PC-9 (cell line): ENCODE data around the gene ABLIM1. TPM values are rescaled to one million over a fixed set of nuclear protein-coding genes. Genes with fewer than 3 reads are reported as not detected.

Experiments
- BruUV-seq: library from RNA; stranded (reverse); fragments of 400-500 nt; replicated peaks from 2 replicates; lab custom pipeline; 2021; lab: Mats Ljungman, UMichigan
- CTCF ChIA-PET: fragments of 300-600 bp; sonication (Branson Sonifier 250); formaldehyde crosslinking; loops from one replicate; lab custom pipeline; 2022; ENCODE audit warnings: antibody characterized with exemption; lab: Charles Lee
- POLR2A ChIA-PET: fragments of 300-600 bp; sonication (Branson Sonifier 250); formaldehyde crosslinking; loops from one replicate; lab custom pipeline; 2022; ENCODE audit warnings: antibody characterized with exemption; ENCODE audit not compliant: unreplicated experiment; lab: Charles Lee
- DNase-seq, 2 experiments: peaks; one replicate each; pipeline versions ENCODE4 v3.0.0 to v3.0.0-alpha.2; 2015 to 2022; ENCODE audit warnings: mixed read lengths in 1 of 2
- H2AFZ ChIP-seq: fragments of 200-600 bp; sonication (generic); 2 replicates; pipeline ENCODE4 v1.8.1; 2017; ENCODE audit warnings: antibody characterized with exemption
- H3F3A ChIP-seq: fragments of 200-600 bp; sonication (generic); 2 replicates; pipeline ENCODE4 v1.8.1; 2017; ENCODE audit warnings: antibody characterized with exemption, mild to moderate bottlenecking, low read depth; ENCODE audit not compliant: insufficient read depth
- H3K27ac ChIP-seq: fragments of 200-600 bp; sonication (generic); 2 replicates; pipeline ENCODE4 v1.6.1; 2016; ENCODE audit warnings: mixed run types
- H3K27me3 ChIP-seq: fragments of 200-600 bp; sonication (generic); 2 replicates; pipeline ENCODE4 v1.6.1; 2016; ENCODE audit warnings: low read depth, mixed run types; ENCODE audit not compliant: insufficient read depth
- H3K36me3 ChIP-seq: fragments of 200-600 bp; sonication (generic); 2 replicates; pipeline ENCODE4 v1.6.1; 2016; ENCODE audit warnings: low read depth, mixed run types
- H3K4me1 ChIP-seq: fragments of 200-600 bp; sonication (generic); replicated peaks from 2 replicates; pipeline ENCODE4 v1.6.1; 2016; ENCODE audit warnings: mixed run types; ENCODE audit not compliant: insufficient read depth
- H3K4me2 ChIP-seq: fragments of 200-600 bp; sonication (generic); 2 replicates; pipeline ENCODE4 v1.6.1; 2017; ENCODE audit warnings: mixed run types
- H3K4me3 ChIP-seq: fragments of 200-600 bp; sonication (generic); 2 replicates; pipeline ENCODE4 v1.6.1; 2016; ENCODE audit warnings: mixed run types
- H3K79me2 ChIP-seq: fragments of 200-600 bp; sonication (generic); 2 replicates; pipeline ENCODE4 v1.6.1; 2017; ENCODE audit warnings: low read depth, mixed run types
- H3K9me2 ChIP-seq: fragments of 200-600 bp; sonication (generic); 2 replicates; pipeline ENCODE4 v1.8.1; 2017; ENCODE audit warnings: mild to moderate bottlenecking; ENCODE audit not compliant: insufficient read depth
- H3K9me3 ChIP-seq: fragments of 200-600 bp; sonication (generic); 2 replicates; pipeline ENCODE4 v1.8.1; 2016; ENCODE audit warnings: low read depth; ENCODE audit not compliant: insufficient read depth
- H4K20me1 ChIP-seq: fragments of 200-600 bp; sonication (generic); 2 replicates; pipeline ENCODE4 v1.8.1; 2017; ENCODE audit not compliant: insufficient read depth
- EZH2 ChIP-seq: fragments of 200-600 bp; sonication (generic); IDR thresholded peaks from 2 replicates; pipeline ENCODE4 v1.8.0; 2017; ENCODE audit warnings: antibody characterized with exemption, low read depth
- intact Hi-C: fragments of 100-400 bp; cut with micrococcal nuclease; formaldehyde crosslinking; loops from one replicate; pipeline ENCODE4 v1.10.0; 2022; ENCODE audit not compliant: unreplicated experiment
- total RNA-seq: library from RNA; stranded (reverse); gene quantifications from 2 replicates; pipeline ENCODE4 v1.2.3, GENCODE V29; 2021
- TF ChIP-seq, protein P1 (sequence below): fragments of 200-600 bp; sonication (generic); conservative IDR thresholded peaks from 2 replicates; pipeline ENCODE4 v1.6.1; 2017; ENCODE audit warnings: mixed run types, antibody characterized with exemption, mild to moderate bottlenecking, moderate library complexity

Gene ABLIM1
- total RNA-seq, 1 experiment from 2014 or later: 68.7 TPM

DNA sequence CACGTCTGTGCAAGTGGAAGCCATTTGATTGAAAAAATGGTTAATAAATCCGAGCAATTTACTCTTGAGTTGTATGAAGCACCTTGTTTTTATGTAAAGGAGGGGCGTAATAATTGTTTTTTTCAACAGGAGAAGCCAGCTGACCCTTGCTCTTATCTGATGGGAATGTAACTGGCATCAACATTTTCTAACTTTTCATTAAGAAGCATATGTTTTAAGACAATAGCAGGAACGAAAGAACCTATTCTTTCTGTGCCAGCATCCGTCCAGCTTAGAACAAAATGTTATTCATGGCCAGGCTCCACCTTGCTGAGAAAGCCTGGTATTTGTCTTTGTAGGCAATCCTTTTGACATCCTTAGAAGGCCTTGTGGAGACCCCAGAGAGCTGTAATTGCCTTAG lies 231.6 kb downstream of the ABLIM1 start:
- H3K4me1 ChIP-seq: peaks cover 4% of the 10 kb centered on the region
- no peak for TF ChIP-seq EZH2
- TF ChIP-seq, protein P1, sequence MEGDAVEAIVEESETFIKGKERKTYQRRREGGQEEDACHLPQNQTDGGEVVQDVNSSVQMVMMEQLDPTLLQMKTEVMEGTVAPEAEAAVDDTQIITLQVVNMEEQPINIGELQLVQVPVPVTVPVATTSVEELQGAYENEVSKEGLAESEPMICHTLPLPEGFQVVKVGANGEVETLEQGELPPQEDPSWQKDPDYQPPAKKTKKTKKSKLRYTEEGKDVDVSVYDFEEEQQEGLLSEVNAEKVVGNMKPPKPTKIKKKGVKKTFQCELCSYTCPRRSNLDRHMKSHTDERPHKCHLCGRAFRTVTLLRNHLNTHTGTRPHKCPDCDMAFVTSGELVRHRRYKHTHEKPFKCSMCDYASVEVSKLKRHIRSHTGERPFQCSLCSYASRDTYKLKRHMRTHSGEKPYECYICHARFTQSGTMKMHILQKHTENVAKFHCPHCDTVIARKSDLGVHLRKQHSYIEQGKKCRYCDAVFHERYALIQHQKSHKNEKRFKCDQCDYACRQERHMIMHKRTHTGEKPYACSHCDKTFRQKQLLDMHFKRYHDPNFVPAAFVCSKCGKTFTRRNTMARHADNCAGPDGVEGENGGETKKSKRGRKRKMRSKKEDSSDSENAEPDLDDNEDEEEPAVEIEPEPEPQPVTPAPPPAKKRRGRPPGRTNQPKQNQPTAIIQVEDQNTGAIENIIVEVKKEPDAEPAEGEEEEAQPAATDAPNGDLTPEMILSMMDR: no peak
- no peaks in the 10 kb centered on the region for H3K36me3 ChIP-seq
- no peak overlapping the region for H2AFZ ChIP-seq
- H3K4me3 ChIP-seq: no peak overlapping the region
- H3K27ac ChIP-seq: no peak overlapping the region
- no peaks in the 10 kb centered on the region for H4K20me1 ChIP-seq
- H3K4me2 ChIP-seq: no peak overlapping the region
- H3F3A ChIP-seq: peaks cover 1% of the 10 kb centered on the region; the same call in 1 of the 2 replicates
- ChIA-PET POLR2A (no interaction called here), CTCF (interaction anchor here (0.5 to 0.9 kb wide), 3 partner anchors 37 to 120 kb away, joined by 4 read pairs; no protein-coding TSS in a partner anchor)
- H3K9me2 ChIP-seq: no peaks in the 10 kb centered on the region
- no peaks in the 10 kb centered on the region for H3K9me3 ChIP-seq
- DNase-seq: no peak
- intact Hi-C loops: no loop called here
- no TSS peak for BruUV-seq
- no peaks in the 10 kb centered on the region for H3K79me2 ChIP-seq
- no peaks in the 10 kb centered on the region for H3K27me3 ChIP-seq

DNA sequence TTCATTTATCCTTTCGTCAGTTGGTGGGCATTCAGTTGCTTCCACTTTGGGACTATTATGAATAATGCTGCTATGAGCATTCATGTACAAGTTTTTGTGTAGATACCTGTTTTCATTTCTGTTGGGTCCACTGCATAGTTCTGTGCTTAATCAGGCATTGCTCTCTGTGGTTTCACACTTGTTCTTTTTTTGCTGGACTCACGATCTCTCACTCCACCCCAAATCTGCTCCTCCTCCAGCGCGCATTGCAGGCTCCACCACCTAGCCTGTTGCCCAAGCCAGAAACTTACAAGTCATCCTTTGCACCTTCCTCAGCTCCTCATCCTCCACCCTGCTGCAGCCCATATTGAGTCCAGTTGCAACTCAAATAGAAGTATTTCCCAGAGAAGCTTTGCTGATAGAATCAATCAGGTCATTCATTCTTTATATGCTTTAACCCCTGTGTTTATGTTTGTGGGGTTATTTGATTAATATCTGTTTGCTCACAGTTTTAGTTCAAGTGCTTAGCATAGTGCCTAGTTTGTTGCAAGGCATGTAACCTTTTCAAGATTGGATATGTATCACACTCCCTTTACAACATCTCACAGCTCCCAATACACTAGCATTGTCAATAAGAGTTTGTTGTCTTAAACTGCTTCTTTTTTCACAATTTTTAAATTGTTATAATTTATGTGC lies 237.1 kb downstream of the ABLIM1 start:
- Histone ChIP-seq H4K20me1 (no peaks in the 10 kb centered on the region), H2AFZ (no peak overlapping the region), H3K79me2 (no peaks in the 10 kb centered on the region), H3K4me3 (no peak overlapping the region), H3F3A (peaks cover 13% of the 10 kb centered on the region; the same call in 1 of the 2 replicates), H3K36me3 (no peaks in the 10 kb centered on the region), H3K27ac (peak overlapping the region; percentile 76), H3K27me3 (no peaks in the 10 kb centered on the region), H3K9me2 (no peaks in the 10 kb centered on the region), H3K4me1 (peaks cover 15% of the 10 kb centered on the region), H3K9me3 (no peaks in the 10 kb centered on the region), H3K4me2 (peak overlapping the region; percentile 52)
- TF ChIP-seq EZH2: no peak
- TF ChIP-seq, protein P1: no peak
- ChIA-PET POLR2A (no interaction called here), CTCF (interaction anchor here (0.5 kb wide), 1 partner anchor 436 kb away, joined by 3 read pairs; no protein-coding TSS in a partner anchor)
- BruUV-seq: no TSS peak
- intact Hi-C loops: no loop called here
- peak; percentile 60 to 81 for DNase-seq

DNA sequence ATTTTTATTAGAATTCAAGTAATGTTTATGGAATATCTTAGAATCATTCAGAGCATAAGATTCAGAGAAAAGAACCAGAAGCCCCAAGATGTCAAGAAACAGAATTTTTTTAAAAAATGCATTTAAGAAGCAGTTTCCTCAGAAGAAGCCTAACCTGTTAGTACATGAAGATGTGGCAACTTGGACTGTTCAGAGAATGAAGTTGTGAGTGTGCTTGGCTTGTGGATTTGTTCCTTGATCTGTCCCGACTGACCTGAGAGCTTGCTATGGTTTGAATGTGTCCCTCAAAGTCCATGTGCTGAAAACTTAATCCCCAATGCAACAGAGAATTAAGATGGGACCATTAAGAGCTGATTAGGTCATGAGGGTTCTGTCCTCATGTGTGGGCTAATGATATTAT lies 240.0 kb downstream of the ABLIM1 start:
- no peak overlapping the region for H3K27ac ChIP-seq
- no peaks in the 10 kb centered on the region for H3K9me3 ChIP-seq
- DNase-seq: no peak
- no peaks in the 10 kb centered on the region for H3K27me3 ChIP-seq
- no peak for TF ChIP-seq EZH2
- TF ChIP-seq, protein P1: no peak
- ChIA-PET CTCF (no interaction called here), POLR2A (no interaction called here)
- no peak overlapping the region for H3K4me3 ChIP-seq
- no peaks in the 10 kb centered on the region for H3K79me2 ChIP-seq
- no peaks in the 10 kb centered on the region for H3K9me2 ChIP-seq
- no peak overlapping the region for H2AFZ ChIP-seq
- H4K20me1 ChIP-seq: no peaks in the 10 kb centered on the region
- H3K36me3 ChIP-seq: no peaks in the 10 kb centered on the region
- intact Hi-C loops: no loop called here
- BruUV-seq: no TSS peak
- peaks cover 22% of the 10 kb centered on the region for H3K4me1 ChIP-seq
- peaks cover 19% of the 10 kb centered on the region; the same call in 1 of the 2 replicates for H3F3A ChIP-seq
- H3K4me2 ChIP-seq: no peak overlapping the region
